WTC11 (cell line): ENCODE measurements around the gene ACOT2. TPM values are rescaled to one million over a fixed set of nuclear protein-coding genes. Genes with fewer than 3 reads are reported as not detected.

ENCODE experiments used
- ATAC-seq: fragments of 200-7000 bp; cut with Tn5 transposase; 2 replicates; pipeline ENCODE4 v1.10.0; 2021; ENCODE audit warnings: mild to moderate bottlenecking, moderate library complexity
- CTCF ChIA-PET: fragments of 300-600 bp; sonication (Branson Sonifier 250); formaldehyde crosslinking; loops from one replicate; lab custom pipeline; 2021; ENCODE audit warnings: antibody characterized with exemption; lab: Charles Lee
- POLR2A ChIA-PET: fragments of 350-600 bp; sonication (Branson Sonifier 250); formaldehyde crosslinking; loops from one replicate; lab custom pipeline; 2021; ENCODE audit warnings: antibody characterized with exemption; lab: Charles Lee
- DNase-seq: peaks from one replicate; pipeline ENCODE4 v3.0.0; 2021; ENCODE audit warnings: low spot score
- H3K27ac Mint-ChIP-seq: 2 replicates; pipeline ENCODE4 v1.8.0; 2021; ENCODE audit warnings: mixed read lengths
- H3K27me3 Mint-ChIP-seq: 2 replicates; pipeline ENCODE4 v1.8.0; 2021; ENCODE audit warnings: low read depth, mild to moderate bottlenecking, moderate library complexity, mixed read lengths
- H3K36me3 Mint-ChIP-seq: 2 replicates; pipeline ENCODE4 v1.8.0; 2021; ENCODE audit warnings: mixed read lengths
- H3K4me1 Mint-ChIP-seq: 2 replicates; pipeline ENCODE4 v1.8.0; 2022; ENCODE audit warnings: mixed read lengths
- H3K4me3 Mint-ChIP-seq: 2 replicates; pipeline ENCODE4 v1.8.0; 2021; ENCODE audit warnings: mild to moderate bottlenecking, moderate library complexity, mixed read lengths
- H3K9me3 Mint-ChIP-seq: 2 replicates; pipeline ENCODE4 v1.8.0; 2021; ENCODE audit warnings: mixed read lengths
- ATF1 ChIP-seq: sonication (generic); formaldehyde crosslinking; IDR thresholded peaks from 2 replicates; pipeline ENCODE4 v1.8.1; 2023; ENCODE audit warnings: mild to moderate bottlenecking, moderate library complexity, missing genetic modification reagents
- CBFB ChIP-seq: sonication (generic); formaldehyde crosslinking; IDR thresholded peaks from 2 replicates; pipeline ENCODE4 v1.8.1; 2022; ENCODE audit warnings: mild to moderate bottlenecking, low read depth, missing genetic modification reagents
- CTCF ChIP-seq: fragments of 200-600 bp; IDR thresholded peaks from 2 replicates; pipeline ENCODE4 v1.8.0; 2022; ENCODE audit warnings: antibody characterized with exemption
- ETV6 ChIP-seq: sonication (generic); formaldehyde crosslinking; IDR thresholded peaks from 2 replicates; pipeline ENCODE4 v1.8.1; 2022; ENCODE audit warnings: mild to moderate bottlenecking, missing genetic modification reagents
- IRF2 ChIP-seq: sonication (generic); formaldehyde crosslinking; IDR thresholded peaks from 2 replicates; pipeline ENCODE4 v1.8.0; 2022; ENCODE audit warnings: low read depth, missing genetic modification reagents, borderline replicate concordance
- KAT7 ChIP-seq: sonication (generic); formaldehyde crosslinking; IDR thresholded peaks from 2 replicates; pipeline ENCODE4 v1.8.1; 2023; ENCODE audit warnings: missing genetic modification reagents, mild to moderate bottlenecking, borderline replicate concordance
- MLX ChIP-seq: sonication (generic); formaldehyde crosslinking; IDR thresholded peaks from 2 replicates; pipeline ENCODE4 v1.8.1; 2023; ENCODE audit warnings: mild to moderate bottlenecking, missing genetic modification reagents, moderate library complexity
- MYBL2 ChIP-seq: sonication (generic); formaldehyde crosslinking; IDR thresholded peaks from 2 replicates; pipeline ENCODE4 v1.8.1; 2023; ENCODE audit warnings: mild to moderate bottlenecking, moderate library complexity, missing genetic modification reagents
- NR3C1 ChIP-seq: sonication (generic); formaldehyde crosslinking; conservative IDR thresholded peaks from 2 replicates; pipeline ENCODE4 v1.8.1; 2023; ENCODE audit warnings: low read depth, mild to moderate bottlenecking, missing genetic modification reagents
- ZNF263 ChIP-seq: sonication (generic); formaldehyde crosslinking; IDR thresholded peaks from 2 replicates; pipeline ENCODE4 v1.8.1; 2022; ENCODE audit warnings: low read depth, mild to moderate bottlenecking, moderate library complexity, missing genetic modification reagents
- total RNA-seq: library from RNA; stranded (reverse); gene quantifications from 3 replicates; pipeline ENCODE4 v1.2.3, GENCODE V29; 2021
- TF ChIP-seq, protein P1 (sequence below): sonication (generic); formaldehyde crosslinking; IDR thresholded peaks from 2 replicates; pipeline ENCODE4 v1.8.0; 2023; ENCODE audit warnings: missing genetic modification reagents, mild to moderate bottlenecking, borderline replicate concordance
- TF ChIP-seq, protein P2 (sequence below): fragments of 250-450 bp; sonication (Bioruptor Pico); IDR thresholded peaks from 2 replicates; pipeline ENCODE4 v2.1.2; 2022; ENCODE audit warnings: mild to moderate bottlenecking, moderate library complexity
- TF ChIP-seq, protein P3 (sequence below): fragments of 250-450 bp; sonication (Bioruptor Pico); conservative IDR thresholded peaks from 2 replicates; pipeline ENCODE4 v1.9.0; 2021; ENCODE audit warnings: mild to moderate bottlenecking
- TF ChIP-seq, protein P4 (sequence below): sonication (generic); formaldehyde crosslinking; IDR thresholded peaks from 2 replicates; pipeline ENCODE4 v1.8.1; 2023; ENCODE audit warnings: mild to moderate bottlenecking, missing genetic modification reagents, moderate library complexity

The ACOT2 gene
- total RNA-seq, 1 experiment from 2014 or later, result 13.7 TPM

DNA sequence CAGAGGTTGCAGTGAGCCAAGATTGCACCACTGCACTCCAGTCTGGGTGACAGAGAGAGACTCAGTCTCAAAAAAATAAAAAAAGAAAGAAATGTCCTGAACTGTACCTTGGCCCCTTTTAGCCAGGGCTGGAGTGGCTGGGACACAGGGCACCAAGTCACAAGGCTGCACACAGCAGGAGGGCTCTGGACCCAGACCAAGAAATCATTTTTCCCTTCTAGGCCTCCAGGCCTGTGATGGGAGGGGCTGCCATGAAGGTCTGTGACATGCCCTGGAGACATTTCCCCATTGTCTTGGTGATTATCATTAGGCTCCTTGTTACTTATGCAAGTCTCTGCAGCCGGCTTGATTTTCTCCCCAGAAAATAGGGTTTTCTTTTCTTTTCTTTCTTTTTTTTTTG lies 38.2 kb downstream of the ACOT2 start:
- no peaks in the 10 kb centered on the region for H3K4me1 Mint-ChIP-seq
- ChIA-PET POLR2A (no interaction called here), CTCF (no interaction called here)
- no peak overlapping the region for H3K4me3 Mint-ChIP-seq
- peaks cover 27% of the 10 kb centered on the region for H3K36me3 Mint-ChIP-seq
- H3K27me3 Mint-ChIP-seq, result peaks cover 11% of the 10 kb centered on the region
- peaks cover 25% of the 10 kb centered on the region for H3K9me3 Mint-ChIP-seq
- DNase-seq (no peak), ATAC-seq (no peak)
- no peak overlapping the region for H3K27ac Mint-ChIP-seq
- TF ChIP-seq MLX (CRISPR knock-in tag) (no peak), ZNF263 (no peak), IRF2 (CRISPR knock-in tag) (no peak), ETV6 (CRISPR knock-in tag) (no peak), MYBL2 (no peak), CTCF (no peak), ATF1 (no peak), NR3C1 (CRISPR knock-in tag) (no peak)
- TF ChIP-seq, protein P1, sequence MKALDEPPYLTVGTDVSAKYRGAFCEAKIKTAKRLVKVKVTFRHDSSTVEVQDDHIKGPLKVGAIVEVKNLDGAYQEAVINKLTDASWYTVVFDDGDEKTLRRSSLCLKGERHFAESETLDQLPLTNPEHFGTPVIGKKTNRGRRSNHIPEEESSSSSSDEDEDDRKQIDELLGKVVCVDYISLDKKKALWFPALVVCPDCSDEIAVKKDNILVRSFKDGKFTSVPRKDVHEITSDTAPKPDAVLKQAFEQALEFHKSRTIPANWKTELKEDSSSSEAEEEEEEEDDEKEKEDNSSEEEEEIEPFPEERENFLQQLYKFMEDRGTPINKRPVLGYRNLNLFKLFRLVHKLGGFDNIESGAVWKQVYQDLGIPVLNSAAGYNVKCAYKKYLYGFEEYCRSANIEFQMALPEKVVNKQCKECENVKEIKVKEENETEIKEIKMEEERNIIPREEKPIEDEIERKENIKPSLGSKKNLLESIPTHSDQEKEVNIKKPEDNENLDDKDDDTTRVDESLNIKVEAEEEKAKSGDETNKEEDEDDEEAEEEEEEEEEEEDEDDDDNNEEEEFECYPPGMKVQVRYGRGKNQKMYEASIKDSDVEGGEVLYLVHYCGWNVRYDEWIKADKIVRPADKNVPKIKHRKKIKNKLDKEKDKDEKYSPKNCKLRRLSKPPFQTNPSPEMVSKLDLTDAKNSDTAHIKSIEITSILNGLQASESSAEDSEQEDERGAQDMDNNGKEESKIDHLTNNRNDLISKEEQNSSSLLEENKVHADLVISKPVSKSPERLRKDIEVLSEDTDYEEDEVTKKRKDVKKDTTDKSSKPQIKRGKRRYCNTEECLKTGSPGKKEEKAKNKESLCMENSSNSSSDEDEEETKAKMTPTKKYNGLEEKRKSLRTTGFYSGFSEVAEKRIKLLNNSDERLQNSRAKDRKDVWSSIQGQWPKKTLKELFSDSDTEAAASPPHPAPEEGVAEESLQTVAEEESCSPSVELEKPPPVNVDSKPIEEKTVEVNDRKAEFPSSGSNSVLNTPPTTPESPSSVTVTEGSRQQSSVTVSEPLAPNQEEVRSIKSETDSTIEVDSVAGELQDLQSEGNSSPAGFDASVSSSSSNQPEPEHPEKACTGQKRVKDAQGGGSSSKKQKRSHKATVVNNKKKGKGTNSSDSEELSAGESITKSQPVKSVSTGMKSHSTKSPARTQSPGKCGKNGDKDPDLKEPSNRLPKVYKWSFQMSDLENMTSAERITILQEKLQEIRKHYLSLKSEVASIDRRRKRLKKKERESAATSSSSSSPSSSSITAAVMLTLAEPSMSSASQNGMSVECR (CRISPR knock-in tag), result no peak
- TF ChIP-seq, protein P2, sequence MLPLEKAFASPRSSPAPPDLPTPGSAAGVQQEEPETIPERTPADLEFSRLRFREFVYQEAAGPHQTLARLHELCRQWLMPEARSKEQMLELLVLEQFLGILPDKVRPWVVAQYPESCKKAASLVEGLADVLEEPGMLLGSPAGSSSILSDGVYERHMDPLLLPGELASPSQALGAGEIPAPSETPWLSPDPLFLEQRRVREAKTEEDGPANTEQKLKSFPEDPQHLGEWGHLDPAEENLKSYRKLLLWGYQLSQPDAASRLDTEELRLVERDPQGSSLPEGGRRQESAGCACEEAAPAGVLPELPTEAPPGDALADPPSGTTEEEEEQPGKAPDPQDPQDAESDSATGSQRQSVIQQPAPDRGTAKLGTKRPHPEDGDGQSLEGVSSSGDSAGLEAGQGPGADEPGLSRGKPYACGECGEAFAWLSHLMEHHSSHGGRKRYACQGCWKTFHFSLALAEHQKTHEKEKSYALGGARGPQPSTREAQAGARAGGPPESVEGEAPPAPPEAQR (CRISPR knock-in tag), result no peak
- TF ChIP-seq, protein P3, sequence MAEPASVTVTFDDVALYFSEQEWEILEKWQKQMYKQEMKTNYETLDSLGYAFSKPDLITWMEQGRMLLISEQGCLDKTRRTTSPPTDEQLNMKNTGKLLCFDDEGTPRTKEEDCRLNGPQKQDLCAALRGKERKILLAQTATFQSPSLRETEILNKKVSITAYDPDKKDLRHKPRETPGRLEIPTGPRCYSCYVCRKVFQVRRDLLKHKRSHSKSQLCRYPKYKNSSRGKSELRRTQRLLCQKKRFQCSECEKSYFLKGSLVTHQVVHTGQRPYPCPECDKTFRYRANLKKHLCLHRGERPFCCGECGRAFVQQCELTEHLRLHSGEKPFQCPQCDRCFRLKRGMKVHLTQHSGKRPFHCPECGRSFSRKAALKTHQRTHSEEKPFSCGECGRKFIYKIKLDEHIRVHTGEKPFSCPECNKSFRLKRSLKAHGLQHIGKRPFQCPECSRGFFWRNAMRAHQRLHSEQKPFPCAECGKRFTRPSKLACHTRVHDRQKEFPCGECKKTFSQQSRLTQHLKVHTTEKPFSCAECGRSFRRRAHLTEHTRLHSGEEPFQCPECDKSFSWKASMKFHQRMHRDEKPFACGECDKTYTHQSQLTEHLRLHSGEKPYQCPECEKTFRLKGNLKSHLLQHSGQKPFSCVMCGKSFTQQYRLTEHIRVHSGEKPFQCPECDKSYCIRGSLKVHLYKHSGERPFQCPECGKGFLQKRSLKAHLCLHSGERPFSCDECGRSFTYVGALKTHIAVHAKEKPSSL (CRISPR knock-in tag), result no peak

DNA sequence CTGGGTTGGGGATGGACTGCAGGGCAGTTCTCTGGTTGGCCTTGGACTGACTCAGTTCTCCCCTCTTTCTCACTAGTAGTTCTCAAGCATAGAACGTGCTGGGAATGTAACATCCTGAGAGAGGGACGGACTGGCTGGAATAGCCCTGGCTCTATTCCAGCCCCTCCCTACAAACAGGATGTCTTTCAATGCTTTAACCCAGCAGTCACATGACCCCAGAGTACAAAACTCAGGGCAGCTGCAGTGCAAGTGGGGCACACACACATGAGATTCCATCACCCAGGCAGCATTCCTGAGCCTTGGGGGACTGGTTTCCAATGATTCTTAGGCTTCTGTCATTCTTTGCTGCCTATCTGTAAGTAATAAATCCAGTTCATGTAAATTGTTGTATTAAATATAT lies 41.7 kb downstream of the ACOT2 start:
- Mint-ChIP-seq H3K4me3 (no peak overlapping the region), H3K36me3 (peaks cover 18% of the 10 kb centered on the region), H3K4me1 (no peaks in the 10 kb centered on the region), H3K27ac (no peak overlapping the region), H3K9me3 (peaks cover 16% of the 10 kb centered on the region), H3K27me3 (peaks cover 37% of the 10 kb centered on the region)
- CTCF ChIA-PET, result no interaction called here
- TF ChIP-seq CBFB (CRISPR knock-in tag) (no peak), KAT7 (CRISPR knock-in tag) (no peak)
- TF ChIP-seq, protein P4, sequence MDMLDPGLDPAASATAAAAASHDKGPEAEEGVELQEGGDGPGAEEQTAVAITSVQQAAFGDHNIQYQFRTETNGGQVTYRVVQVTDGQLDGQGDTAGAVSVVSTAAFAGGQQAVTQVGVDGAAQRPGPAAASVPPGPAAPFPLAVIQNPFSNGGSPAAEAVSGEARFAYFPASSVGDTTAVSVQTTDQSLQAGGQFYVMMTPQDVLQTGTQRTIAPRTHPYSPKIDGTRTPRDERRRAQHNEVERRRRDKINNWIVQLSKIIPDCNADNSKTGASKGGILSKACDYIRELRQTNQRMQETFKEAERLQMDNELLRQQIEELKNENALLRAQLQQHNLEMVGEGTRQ (CRISPR knock-in tag), result peak; percentile 58
- POLR2A ChIA-PET, result no interaction called here
- DNase-seq, result peak; percentile 16
- no peak for ATAC-seq
